Measurements from ENCODE around the gene NELL2.

NELL2 gene

GRCh38 chr12:44532940-44533339, 343.2 kb downstream of the NELL2 start:
- DNase-seq (ENCODE audit: low spot score), result no peak

DNA sequence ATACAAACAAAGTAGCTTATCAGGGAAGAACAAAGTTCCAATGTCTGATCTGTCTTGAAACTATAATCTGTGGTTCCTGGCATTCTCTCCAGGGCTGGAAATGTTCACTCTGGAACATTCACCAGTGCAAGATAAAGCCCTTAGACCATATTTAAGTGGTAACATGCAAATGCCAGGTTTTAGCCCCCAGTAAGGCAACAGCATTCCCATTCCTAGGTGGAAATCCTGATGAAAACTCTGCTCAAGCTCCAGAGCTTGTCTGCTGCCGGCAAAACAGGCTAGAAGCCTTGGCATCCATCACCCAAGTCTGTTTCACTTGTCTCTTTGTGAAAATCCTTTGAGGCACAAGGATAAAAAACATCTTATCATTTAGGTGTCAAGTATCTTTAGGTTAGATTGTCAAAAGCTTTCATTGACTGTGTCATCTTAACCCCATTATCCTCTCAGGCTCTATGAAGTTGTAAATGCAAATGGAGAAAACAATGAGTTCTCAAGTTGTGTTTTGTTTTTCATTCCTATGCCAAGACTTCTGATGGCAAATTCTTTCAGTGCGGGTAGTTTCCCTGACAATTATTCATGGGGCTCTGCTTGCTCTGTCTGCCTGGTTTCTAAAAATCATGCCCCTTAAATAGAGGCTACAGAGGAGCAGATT, 344.7 kb downstream of the NELL2 start:
- DNase-seq (ENCODE audit: low spot score), result no peak

DNA sequence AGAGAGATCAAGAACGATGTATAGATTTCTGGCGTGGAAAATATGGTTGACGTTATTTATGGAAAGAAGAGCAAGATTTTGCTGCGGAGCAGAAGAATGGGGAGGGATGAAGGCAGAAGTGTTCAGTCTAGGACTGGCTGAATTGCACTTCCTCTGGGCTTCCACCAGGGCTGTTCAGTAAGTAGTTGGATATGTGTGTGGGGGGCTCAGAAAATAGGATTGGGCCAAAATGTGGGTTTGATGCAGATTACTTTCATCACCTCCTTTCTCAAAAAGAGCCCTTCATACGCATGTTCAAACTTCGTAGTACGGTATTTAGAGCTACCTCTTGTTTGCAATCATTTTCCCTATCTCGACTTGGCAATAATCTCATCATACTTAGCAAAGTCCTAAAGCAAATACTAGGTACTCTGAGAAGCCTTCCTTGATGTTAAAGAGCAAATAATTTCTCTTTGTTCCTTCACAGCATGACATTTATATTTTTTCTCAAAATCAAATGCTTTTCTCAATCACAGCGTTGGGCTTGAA, 349.4 kb downstream of the NELL2 start:
- DNase-seq (ENCODE audit: low spot score), result peak; percentile 35

GRCh38 chr12:44525806-44526654, 350.1 kb downstream of the NELL2 start:
- DNase-seq (ENCODE audit: low spot score), result peak; percentile 41

DNA sequence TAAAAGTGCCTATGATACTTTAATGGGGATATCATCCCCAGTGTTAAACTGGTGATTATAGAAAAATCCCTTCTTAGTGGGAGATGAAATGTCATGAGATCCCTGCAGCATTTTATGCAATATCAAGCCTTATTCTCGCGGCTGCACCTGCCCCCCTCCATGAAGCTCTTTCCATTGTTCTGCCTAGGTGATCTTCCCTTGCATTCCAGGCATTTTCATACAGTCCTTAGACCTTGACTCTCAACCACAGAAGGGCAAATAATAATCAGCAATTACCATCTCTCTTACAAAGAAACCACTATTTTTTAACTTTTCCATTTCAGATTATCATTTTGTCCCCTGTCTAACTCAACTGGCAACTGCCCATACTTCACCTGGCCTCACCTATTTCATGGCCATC, 352.3 kb downstream of the NELL2 start:
- no peak for DNase-seq (ENCODE audit: low spot score)

DNA sequence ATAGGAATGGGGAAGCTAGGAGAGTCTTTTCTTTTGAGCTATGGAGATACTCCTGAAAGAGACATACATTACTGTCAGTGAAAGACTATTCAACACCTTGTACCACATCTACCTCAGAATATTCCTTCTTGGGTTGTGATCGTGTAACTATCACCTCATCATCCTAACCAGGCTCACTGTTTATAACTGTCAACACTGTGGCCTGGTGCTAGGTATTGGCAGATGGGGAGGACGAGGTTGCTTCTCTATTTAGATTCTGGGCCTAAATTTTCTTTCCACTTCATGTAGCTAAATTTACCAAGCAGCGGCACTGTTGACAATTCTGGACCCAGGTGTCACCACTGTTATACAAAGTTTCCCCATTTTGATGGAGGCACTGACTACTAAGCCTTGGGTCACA, 354.4 kb downstream of the NELL2 start:
- DNase-seq (ENCODE audit: low spot score), result no peak

DNA sequence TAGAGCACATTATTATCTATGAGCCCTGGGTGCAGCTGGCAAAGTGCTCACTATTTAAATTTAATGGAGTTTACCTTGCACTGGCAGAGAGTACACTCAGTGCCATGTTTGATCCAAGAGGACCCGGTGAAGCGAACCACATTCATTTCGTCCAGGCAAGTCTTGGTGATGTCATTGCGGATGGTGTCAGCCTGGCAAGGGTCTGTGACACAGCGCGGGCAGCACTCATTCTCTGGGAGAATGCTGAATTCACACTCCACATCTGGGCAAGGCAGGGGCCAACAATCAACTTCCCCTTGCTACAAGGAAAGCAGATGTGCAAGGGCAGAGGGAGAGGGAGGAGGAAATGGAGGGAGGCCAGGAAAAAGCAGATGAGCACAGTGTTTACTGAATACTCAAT, 356.2 kb downstream of the NELL2 start:
- DNase-seq (ENCODE audit: low spot score), result no peak

- no peak for DNase-seq (ENCODE audit: low spot score)
These were observed 364.8 kb downstream of the NELL2 start for GRCh38 chr12:44511289-44511688.

GRCh38 chr12:44510510-44510909, 365.6 kb downstream of the NELL2 start:
- no peak for DNase-seq (ENCODE audit: low spot score)

DNA sequence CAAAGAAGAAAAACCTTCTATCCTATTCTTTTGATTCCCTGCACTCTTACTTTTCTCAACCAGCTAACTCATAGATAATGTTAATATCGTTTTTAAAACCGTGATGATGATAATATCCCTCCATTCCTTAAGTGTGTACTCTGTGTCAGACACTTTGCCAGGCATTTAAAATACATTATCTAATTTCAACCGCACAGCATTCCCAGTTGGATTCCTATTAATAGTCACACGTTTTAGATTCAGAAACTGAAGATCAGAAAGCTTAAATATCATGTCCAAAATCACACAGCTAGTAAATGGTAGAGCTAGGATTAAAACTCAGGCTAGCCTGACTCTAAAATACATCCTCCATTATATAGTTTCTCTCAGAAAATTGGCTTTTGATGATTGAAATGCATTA, 366.0 kb downstream of the NELL2 start:
- DNase-seq (ENCODE audit: low spot score), result no peak

DNA sequence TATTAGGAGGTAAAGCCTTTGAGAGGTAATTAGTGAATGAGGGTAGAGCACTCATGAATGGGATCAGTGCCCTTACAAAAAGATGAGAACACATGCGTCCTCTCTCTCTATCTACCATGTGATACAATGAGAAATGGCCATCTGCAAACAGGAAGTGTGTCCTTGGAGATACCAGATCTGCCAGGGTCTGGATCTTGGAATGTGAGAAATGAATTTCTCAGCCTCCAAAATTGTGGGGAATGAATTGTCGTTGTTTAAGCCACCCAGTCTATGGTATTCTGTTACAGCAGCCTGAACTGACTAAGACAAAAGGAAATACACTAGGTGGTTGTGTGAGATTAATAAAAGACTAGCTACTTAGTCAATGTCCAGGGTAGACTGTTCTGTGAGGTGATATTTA, 366.6 kb downstream of the NELL2 start:
- DNase-seq (ENCODE audit: low spot score), result no peak

GRCh38 chr12:44507461-44507860, 368.7 kb downstream of the NELL2 start:
- no peak for DNase-seq (ENCODE audit: low spot score)

DNA sequence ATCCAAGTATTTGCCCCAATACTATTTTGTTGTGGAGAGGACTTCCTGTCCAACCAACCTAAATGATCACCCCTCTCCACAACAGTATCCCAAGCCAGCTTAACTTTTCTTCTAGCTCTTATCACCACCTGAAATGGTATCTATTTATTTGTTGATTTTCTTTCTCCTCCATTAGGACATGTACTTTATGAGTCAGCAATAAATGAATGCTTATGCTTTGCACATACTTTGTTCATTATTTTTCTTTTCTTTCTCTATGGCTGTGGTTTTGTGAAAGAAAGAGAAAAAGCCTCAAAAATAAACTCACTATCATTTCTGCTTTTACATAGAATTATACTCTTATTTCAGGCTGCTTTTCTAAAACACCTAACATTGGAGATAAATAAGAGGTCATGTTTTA, 371.3 kb downstream of the NELL2 start:
- DNase-seq (ENCODE audit: low spot score), result no peak

- DNase-seq (ENCODE audit: low spot score), result no peak
These were observed 372.8 kb downstream of the NELL2 start for GRCh38 chr12:44503329-44503728.

- no peak for DNase-seq (ENCODE audit: low spot score)
These were observed 373.4 kb downstream of the NELL2 start for GRCh38 chr12:44502681-44503080.

DNA sequence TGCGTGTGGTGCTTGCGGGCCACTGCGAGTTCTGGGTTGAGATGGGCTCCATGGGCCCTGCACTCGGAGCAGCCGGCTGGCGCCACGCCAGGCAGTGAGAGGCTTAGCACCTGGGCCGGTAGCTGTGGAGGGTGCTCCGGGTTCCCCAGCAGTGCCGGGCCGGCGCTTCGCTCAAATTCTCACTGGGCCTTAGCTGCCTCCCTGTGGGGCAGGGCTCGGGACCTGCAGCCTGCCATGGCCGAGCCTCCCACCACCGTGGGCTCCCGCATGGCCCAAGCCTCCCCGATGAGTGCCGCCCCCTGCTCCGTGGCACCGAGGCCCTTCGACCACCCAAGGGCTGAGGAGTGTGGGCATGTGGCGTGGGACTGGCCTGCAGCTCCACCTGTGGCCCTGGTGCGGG, 375.7 kb downstream of the NELL2 start:
- no peak for DNase-seq (ENCODE audit: low spot score)

- peak; percentile 19 for DNase-seq (ENCODE audit: low spot score)
These were observed 379.1 kb downstream of the NELL2 start for GRCh38 chr12:44497044-44497443.

DNA sequence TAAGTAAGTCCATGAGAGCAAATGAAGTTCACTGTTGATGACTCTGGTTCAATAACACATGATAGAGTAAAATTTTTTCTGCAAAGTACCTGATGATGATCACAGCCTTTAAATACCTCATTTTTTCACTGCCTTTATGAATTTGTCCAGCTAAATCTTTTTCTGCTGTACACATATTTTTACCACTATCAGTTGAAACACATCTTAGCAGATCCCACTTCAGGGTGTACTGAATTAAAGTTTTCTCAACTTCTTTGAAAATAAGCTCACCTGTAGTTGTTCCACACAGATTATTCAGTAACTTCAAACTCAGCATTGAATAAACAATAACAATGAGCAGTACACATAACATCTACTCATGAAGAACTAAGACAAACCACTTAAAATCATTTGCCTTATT, 385.9 kb downstream of the NELL2 start:
- no peak for DNase-seq (ENCODE audit: low spot score)

DNA sequence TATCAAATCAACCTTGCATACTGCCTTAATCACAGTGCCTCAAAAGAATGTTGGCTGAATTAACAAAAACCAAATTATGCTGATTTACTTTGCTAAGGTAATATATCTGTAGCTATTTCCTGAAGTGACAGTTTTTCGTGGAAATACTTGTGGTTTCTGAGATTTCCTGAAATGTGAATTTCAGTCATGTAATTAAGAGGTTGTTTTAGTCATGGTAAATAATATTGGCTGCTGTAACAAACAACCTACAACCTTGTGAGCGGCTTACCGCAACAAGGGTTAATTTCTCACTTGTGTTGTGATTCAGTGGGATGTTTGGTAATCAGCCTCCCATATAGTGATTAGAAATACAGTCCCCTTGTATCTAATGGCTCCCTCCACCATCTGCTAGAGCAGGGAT, 387.9 kb downstream of the NELL2 start:
- DNase-seq (ENCODE audit: low spot score), result no peak

GRCh38 chr12:44484862-44485261, 391.3 kb downstream of the NELL2 start:
- DNase-seq (ENCODE audit: low spot score), result no peak

DNA sequence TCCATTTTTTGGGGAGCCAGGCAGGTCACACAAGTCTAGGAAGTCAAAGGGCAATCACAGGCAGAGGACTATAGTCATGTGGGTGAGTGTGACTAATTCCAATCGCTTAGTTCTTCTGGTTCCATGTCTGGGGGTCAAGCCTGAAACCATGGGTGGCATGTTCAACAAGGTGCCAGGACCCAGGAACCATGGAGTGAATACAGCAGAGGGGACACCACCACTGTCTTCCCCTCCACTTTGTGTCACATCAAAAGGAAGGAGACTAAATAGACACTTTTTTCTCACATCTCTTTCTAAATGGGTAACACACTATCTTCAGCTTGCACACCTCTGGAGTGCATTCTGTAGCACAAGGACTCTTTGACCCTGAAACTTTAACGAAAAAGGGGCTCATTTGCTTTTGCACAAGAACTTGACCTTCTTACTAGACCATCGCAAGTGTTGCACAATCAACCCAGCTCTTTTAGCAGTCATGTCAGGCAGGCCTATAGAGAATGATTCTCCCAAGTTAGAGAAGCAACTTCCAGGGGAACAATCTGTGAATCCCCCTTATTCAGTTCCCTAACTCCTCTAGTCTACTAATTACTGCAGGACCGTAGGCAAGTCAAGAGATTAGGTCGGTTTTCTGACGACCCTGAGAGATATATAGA, 398.7 kb downstream of the NELL2 start:
- no peak for DNase-seq (ENCODE audit: low spot score)

GRCh38 chr12:44476683-44477082, 399.4 kb downstream of the NELL2 start:
- no peak for DNase-seq (ENCODE audit: low spot score)

DNA sequence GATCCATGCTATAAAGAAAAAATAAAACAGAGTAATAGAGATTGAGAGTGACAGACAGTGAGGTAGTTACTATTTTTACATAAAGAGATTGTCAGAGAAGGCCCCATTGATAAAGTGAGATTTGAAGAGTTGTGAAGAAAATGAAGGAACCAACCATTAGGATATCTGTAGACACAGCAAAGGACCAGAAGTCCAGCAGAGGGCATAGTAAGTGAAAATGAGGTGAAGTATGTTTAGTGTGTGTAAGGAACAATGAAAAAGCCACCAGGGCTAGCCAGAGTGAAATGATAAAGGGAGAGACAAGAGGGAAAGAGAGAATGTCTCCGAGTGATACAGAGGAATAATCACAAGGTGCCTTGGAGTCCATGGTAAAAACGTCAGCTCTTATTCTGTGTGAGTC, 411.0 kb downstream of the NELL2 start:
- no peak for DNase-seq (ENCODE audit: low spot score)

All from iPS-NIHi11 (cell line).